ENCODE data around the gene TTC7B. TPM values are rescaled to one million over a fixed set of nuclear protein-coding genes. Genes with fewer than 3 reads are reported as not detected.

TTC7B gene
- total and polyA plus RNA-seq, 9 of the 15 experiments (the other 6 are each of a cell fraction or from before 2014, with no cell fraction given): 2.2 to 77.2 (median 36.7) TPM

GRCh38 chr14:90556666-90557450 lies 259.4 kb downstream of the TTC7B start (continued):
- TF ChIP-seq CTCFL (IDR thresholded peaks at IDR 0.05; ENCODE audit: borderline replicate concordance, insufficient read depth, low read depth, low read length, poor library complexity, severe bottlenecking): peak; percentile 63
- peak; percentile 47; the same call in 1 of the 2 replicates for TF ChIP-seq ZFX (CRISPR knock-in tag; IDR thresholded peaks at IDR 0.05)
- TF ChIP-seq ZNF282 (CRISPR knock-in tag; IDR thresholded peaks at IDR 0.05): no peak
- peak; percentile 61 for TF ChIP-seq CXXC5 (CRISPR knock-in tag; IDR thresholded peaks at IDR 0.05)
- no peak for TF ChIP-seq GTF2B (IDR thresholded peaks at IDR 0.05; ENCODE audit: extremely low read depth, insufficient read length)
- no peak for TF ChIP-seq PPARD (CRISPR knock-in tag; IDR thresholded peaks at IDR 0.05)
- TF ChIP-seq CHD7 (IDR thresholded peaks at IDR 0.05; ENCODE audit: low read depth, low read length): no peak
- TF ChIP-seq USF1 (CRISPR knock-in tag; IDR thresholded peaks at IDR 0.05): peak; percentile 96
- 0 out of 2 replicates have a peak, but pooled peaks have one; percentile 3 for TF ChIP-seq JUND (IDR thresholded peaks at IDR 0.05; ENCODE audit: borderline replicate concordance, low read depth, low read length)
- TF ChIP-seq JUND (tag; IDR thresholded peaks at IDR 0.05; ENCODE audit: borderline replicate concordance, low read depth, low read length): no peak; the same call in 2 of the 3 replicates
- TF ChIP-seq CHD1 (IDR thresholded peaks at IDR 0.05; ENCODE audit: low read length): no peak

Measured in K562 (cell line).